Activated gamma-delta T cell treated with anti-CD3 and anti-CD28 coated beads, Interleukin-2, amount 50 U/mL, for 16 hours (primary cell): Measurements from ENCODE around the gene LMTK2.

Experiments
- DNase-seq: peaks from one replicate; pipeline ENCODE4 v3.0.0-alpha.2; 2020; ENCODE audit warnings: low read depth

The LMTK2 gene

GRCh38 chr7:98203261-98203963 lies 96.8 kb downstream of the LMTK2 start:
- DNase-seq, result no peak

GRCh38 chr7:98203964-98204605 lies 97.4 kb downstream of the LMTK2 start:
- DNase-seq, result no peak

GRCh38 chr7:98204670-98205069 lies 98.0 kb downstream of the LMTK2 start:
- no peak for DNase-seq

- DNase-seq, result no peak
These were observed 98.6 kb downstream of the LMTK2 start for GRCh38 chr7:98205162-98205845.

GRCh38 chr7:98206451-98207330 lies 100.0 kb downstream of the LMTK2 start:
- DNase-seq, result no peak

GRCh38 chr7:98209166-98209920 lies 102.7 kb downstream of the LMTK2 start:
- DNase-seq, result no peak

- DNase-seq, result no peak
These were observed 104.0 kb downstream of the LMTK2 start for GRCh38 chr7:98210513-98211220.

- DNase-seq, result no peak
These were observed 104.6 kb downstream of the LMTK2 start, which contains the start of gene BHLHA15 for GRCh38 chr7:98211221-98211675. Gene BHLHA15, plus strand, starts transcription at chr7:98211439. Its CDS starts 871 bp downstream, at chr7:98212310.

- no peak for DNase-seq
These were observed 105.2 kb downstream of the LMTK2 start for GRCh38 chr7:98211676-98212531.

- DNase-seq, result no peak
These were observed 105.9 kb downstream of the LMTK2 start for GRCh38 chr7:98212532-98213041.

GRCh38 chr7:98213296-98213887 lies 106.7 kb downstream of the LMTK2 start:
- DNase-seq, result no peak

GRCh38 chr7:98213888-98214810 lies 107.5 kb downstream of the LMTK2 start:
- no peak for DNase-seq

GRCh38 chr7:98214811-98215321 lies 108.2 kb downstream of the LMTK2 start:
- no peak for DNase-seq

GRCh38 chr7:98215561-98216495 lies 109.2 kb downstream of the LMTK2 start:
- DNase-seq, result no peak

GRCh38 chr7:98216941-98217622 lies 110.4 kb downstream of the LMTK2 start:
- no peak for DNase-seq
